Ecto neural progenitor cell (in vitro differentiated cells): Measurements from ENCODE around the gene ZNF341.

ENCODE experiments used
- DNase-seq: peaks from one replicate; pipeline ENCODE4 v3.0.0-alpha.2; 2018; ENCODE audit warnings: low spot score

Gene ZNF341

GRCh38 chr20:33825340-33826269, 93.8 kb downstream of the ZNF341 start:
- no peak for DNase-seq

- DNase-seq = no peak
Observed at GRCh38 chr20:33826270-33826897, 94.6 kb downstream of the ZNF341 start.

- no peak for DNase-seq
Observed at GRCh38 chr20:33827109-33827508, 95.3 kb downstream of the ZNF341 start.

- no peak for DNase-seq
Observed at GRCh38 chr20:33827634-33828325, 96.0 kb downstream of the ZNF341 start.

- DNase-seq = no peak
Observed at GRCh38 chr20:33828326-33828844, 96.6 kb downstream of the ZNF341 start.

- DNase-seq = no peak
Observed at GRCh38 chr20:33828967-33829560, 97.3 kb downstream of the ZNF341 start.

GRCh38 chr20:33829636-33830035, 97.8 kb downstream of the ZNF341 start:
- DNase-seq = no peak

GRCh38 chr20:33830371-33830770, 98.6 kb downstream of the ZNF341 start:
- DNase-seq = no peak

GRCh38 chr20:33832103-33832804, 100.5 kb downstream of the ZNF341 start:
- DNase-seq = peak; percentile 52

GRCh38 chr20:33833333-33833732, 101.5 kb downstream of the ZNF341 start:
- no peak for DNase-seq

- no peak for DNase-seq
Observed at GRCh38 chr20:33835615-33836172, 103.9 kb downstream of the ZNF341 start.

GRCh38 chr20:33836277-33836676, 104.5 kb downstream of the ZNF341 start:
- DNase-seq = no peak

- no peak for DNase-seq
Observed at GRCh38 chr20:33837096-33837830, 105.5 kb downstream of the ZNF341 start.

GRCh38 chr20:33838035-33838864, 106.5 kb downstream of the ZNF341 start:
- no peak for DNase-seq

GRCh38 chr20:33839591-33839990, 107.8 kb downstream of the ZNF341 start:
- no peak for DNase-seq

GRCh38 chr20:33840160-33840559, 108.4 kb downstream of the ZNF341 start:
- DNase-seq = no peak

- no peak for DNase-seq
Observed at GRCh38 chr20:33840759-33841435, 109.1 kb downstream of the ZNF341 start.

GRCh38 chr20:33841436-33841799, 109.6 kb downstream of the ZNF341 start:
- DNase-seq = no peak
